Right lobe of liver (tissue), 4 donors: ENCODE measurements around the gene EIF4G3.

ENCODE experiments used
- POLR2A ChIP-seq: fragments of 450-650 bp; IDR thresholded peaks from one replicate; pipeline ENCODE4 v1.6.1; 2017; ENCODE audit warnings: antibody characterized with exemption, mild to moderate bottlenecking
- TF ChIP-seq, protein P1 (sequence below), 4 donors: fragments of 200-600 bp in 3 of 4; fragments of 450-650 bp in 1 of 4; IDR thresholded peaks; one replicate each; pipeline versions ENCODE4 v1.5.1 to v1.8.0; 2016 to 2022; ENCODE audit warnings: antibody characterized with exemption in 4 of 4, mild to moderate bottlenecking in 2 of 4
- donor health status: DM: no; HTN: no; CAD: no.
- donor health status: DM: no; HTN: no; CAD: no.
- donor health status: DM: no; HTN: yes; CAD: no.

DNA sequence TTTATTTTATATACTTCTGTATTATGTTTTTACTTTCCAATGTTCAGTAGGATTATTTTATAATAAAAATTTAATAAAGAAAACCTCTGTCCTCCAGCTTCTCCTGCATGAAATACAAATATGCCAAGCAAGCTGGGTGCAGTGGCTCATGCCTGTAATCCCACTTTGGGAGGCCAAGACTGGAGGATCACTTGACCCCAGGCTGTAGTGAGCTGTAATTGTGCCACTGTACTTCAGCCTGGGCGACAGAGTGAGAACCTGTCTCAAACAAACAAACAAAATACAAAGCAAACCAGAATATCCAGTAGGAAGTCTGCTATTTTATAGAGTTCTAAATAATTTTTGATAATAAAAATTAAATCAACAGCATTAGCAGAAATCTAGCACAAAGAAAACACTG lies 168.8 kb downstream of the EIF4G3 start:
- TF ChIP-seq, protein P1, sequence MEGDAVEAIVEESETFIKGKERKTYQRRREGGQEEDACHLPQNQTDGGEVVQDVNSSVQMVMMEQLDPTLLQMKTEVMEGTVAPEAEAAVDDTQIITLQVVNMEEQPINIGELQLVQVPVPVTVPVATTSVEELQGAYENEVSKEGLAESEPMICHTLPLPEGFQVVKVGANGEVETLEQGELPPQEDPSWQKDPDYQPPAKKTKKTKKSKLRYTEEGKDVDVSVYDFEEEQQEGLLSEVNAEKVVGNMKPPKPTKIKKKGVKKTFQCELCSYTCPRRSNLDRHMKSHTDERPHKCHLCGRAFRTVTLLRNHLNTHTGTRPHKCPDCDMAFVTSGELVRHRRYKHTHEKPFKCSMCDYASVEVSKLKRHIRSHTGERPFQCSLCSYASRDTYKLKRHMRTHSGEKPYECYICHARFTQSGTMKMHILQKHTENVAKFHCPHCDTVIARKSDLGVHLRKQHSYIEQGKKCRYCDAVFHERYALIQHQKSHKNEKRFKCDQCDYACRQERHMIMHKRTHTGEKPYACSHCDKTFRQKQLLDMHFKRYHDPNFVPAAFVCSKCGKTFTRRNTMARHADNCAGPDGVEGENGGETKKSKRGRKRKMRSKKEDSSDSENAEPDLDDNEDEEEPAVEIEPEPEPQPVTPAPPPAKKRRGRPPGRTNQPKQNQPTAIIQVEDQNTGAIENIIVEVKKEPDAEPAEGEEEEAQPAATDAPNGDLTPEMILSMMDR (IDR thresholded peaks at IDR 0.05) = no peak
- no peak for TF ChIP-seq POLR2A
